IMR-90 (cell line): ENCODE measurements around the gene BDH1. TPM values are rescaled to one million over a fixed set of nuclear protein-coding genes. Genes with fewer than 3 reads are reported as not detected.
A peak's percentile ranks its signal among the peaks of the same experiment; 100 is the strongest.

ENCODE experiments used
- ATAC-seq: fragments of 200-7000 bp; cut with Tn5 transposase; 2 replicates; pipeline ENCODE4 v1.9.1; 2020; ENCODE audit warnings: low read depth, mild to moderate bottlenecking, moderate library complexity
- BruUV-seq: library from RNA; stranded (reverse); fragments of 400-500 nt; replicated peaks from 2 replicates; lab custom pipeline; 2021; lab: Mats Ljungman, UMichigan
- CTCF ChIA-PET: fragments of 300-600 bp; formaldehyde crosslinking; extraction: SDS; loops from one replicate; lab custom pipeline; 2021; ENCODE audit warnings: antibody characterized with exemption; lab: Yijun Ruan, JAX
- POLR2A ChIA-PET: fragments of 300-600 bp; sonication (Branson Sonifier 250); formaldehyde crosslinking; loops from one replicate; lab custom pipeline; 2022; ENCODE audit warnings: antibody characterized with exemption; ENCODE audit not compliant: unreplicated experiment; lab: Charles Lee
- DNase-seq: peaks from one replicate; pipeline ENCODE4 v3.0.0; 2013
- H2AFZ ChIP-seq: replicated peaks from 2 replicates; pipeline ENCODE3; 2013; ENCODE audit warnings: low read length, mild to moderate bottlenecking; ENCODE audit not compliant: poor library complexity
- H2AK5ac ChIP-seq: 2 replicates; pipeline ENCODE4 v1.6.1; 2013; ENCODE audit warnings: low read depth, low read length, inconsistent platforms
- H2AK9ac ChIP-seq: replicated peaks from 2 replicates; pipeline ENCODE3; 2013; ENCODE audit warnings: mild to moderate bottlenecking, low read depth, low read length, moderate library complexity; ENCODE audit not compliant: poor library complexity
- H2BK120ac ChIP-seq: 2 replicates; pipeline ENCODE4 v1.6.1; 2013; ENCODE audit warnings: low read depth, low read length, inconsistent platforms
- H2BK15ac ChIP-seq: 3 replicates; pipeline ENCODE4 v1.6.1; 2013; ENCODE audit warnings: low read depth, low read length, inconsistent platforms
- H2BK20ac ChIP-seq: 2 replicates; pipeline ENCODE4 v1.6.1; 2013; ENCODE audit warnings: low read depth, mild to moderate bottlenecking, inconsistent platforms, low read length, moderate library complexity
- H2BK5ac ChIP-seq: 2 replicates; pipeline ENCODE4 v1.6.1; 2013; ENCODE audit warnings: mild to moderate bottlenecking, low read depth, low read length, inconsistent platforms; ENCODE audit not compliant: poor library complexity, severe bottlenecking
- H3K14ac ChIP-seq: replicated peaks from 2 replicates; pipeline ENCODE4 v1.6.1; 2013; ENCODE audit warnings: low read depth, low read length, inconsistent platforms
- H3K18ac ChIP-seq: 2 replicates; pipeline ENCODE4 v1.6.1; 2013; ENCODE audit warnings: low read depth, low read length, control low read depth
- H3K23ac ChIP-seq: 2 replicates; pipeline ENCODE4 v1.6.1; 2013; ENCODE audit warnings: low read depth, low read length, inconsistent platforms
- H3K27ac ChIP-seq: 2 replicates; pipeline ENCODE4 v1.5.1; 2013; ENCODE audit warnings: mild to moderate bottlenecking, control low read depth, low read length; ENCODE audit not compliant: insufficient read depth
- H3K27me3 ChIP-seq: 2 replicates; pipeline ENCODE4 v1.6.1; 2013; ENCODE audit warnings: low read length; ENCODE audit not compliant: control insufficient read depth, insufficient read depth
- H3K36me3 ChIP-seq: 2 replicates; pipeline ENCODE4 v1.6.1; 2013; ENCODE audit warnings: low read length, mixed read lengths; ENCODE audit not compliant: control insufficient read depth, insufficient read depth
- H3K4ac ChIP-seq: 2 replicates; pipeline ENCODE4 v1.6.1; 2013; ENCODE audit warnings: low read depth, low read length, inconsistent platforms
- H3K4me1 ChIP-seq: 2 replicates; pipeline ENCODE4 v1.6.1; 2013; ENCODE audit warnings: low read length, mixed read lengths; ENCODE audit not compliant: control insufficient read depth, insufficient read depth
- H3K4me2 ChIP-seq: 2 replicates; pipeline ENCODE4 v1.6.1; 2013; ENCODE audit warnings: low read depth, mild to moderate bottlenecking, control low read depth, low read length, moderate library complexity
- H3K4me3 ChIP-seq: 2 replicates; pipeline ENCODE4 v1.5.1; 2013; ENCODE audit warnings: low read depth, mild to moderate bottlenecking, control low read depth, low read length, moderate library complexity; ENCODE audit not compliant: insufficient read depth
- H3K56ac ChIP-seq: 2 replicates; pipeline ENCODE4 v1.6.1; 2013; ENCODE audit warnings: low read length, inconsistent platforms; ENCODE audit not compliant: insufficient read depth; ENCODE audit errors: extremely low read depth
- H3K79me1 ChIP-seq, 2 experiments: 2 replicates each; pipeline ENCODE4 v1.6.1; 2013; ENCODE audit warnings: low read length in 2 of 2, inconsistent platforms in 1 of 2, low read depth in 1 of 2
- H3K9ac ChIP-seq: 2 replicates; pipeline ENCODE4 v1.6.1; 2013; ENCODE audit warnings: low read depth, low read length, control low read depth
- H3K9me1 ChIP-seq: 2 replicates; pipeline ENCODE4 v1.6.1; 2013; ENCODE audit warnings: low read length, inconsistent platforms; ENCODE audit not compliant: insufficient read depth
- H3K9me3 ChIP-seq: 2 replicates; pipeline ENCODE4 v1.6.1; 2013; ENCODE audit warnings: low read length; ENCODE audit not compliant: control insufficient read depth, insufficient read depth
- H4K20me1 ChIP-seq: 2 replicates; pipeline ENCODE4 v1.6.1; 2013; ENCODE audit warnings: low read length, inconsistent platforms; ENCODE audit not compliant: insufficient read depth
- H4K5ac ChIP-seq: 2 replicates; pipeline ENCODE4 v1.6.1; 2013; ENCODE audit warnings: mild to moderate bottlenecking, low read depth, low read length, control low read depth
- H4K8ac ChIP-seq, 2 experiments: 2 replicates each; pipeline ENCODE4 v1.6.1; 2013; ENCODE audit warnings: low read depth in 2 of 2, low read length in 2 of 2, control low read depth in 1 of 2, inconsistent platforms in 1 of 2
- H4K91ac ChIP-seq: 2 replicates; pipeline ENCODE4 v1.6.1; 2013; ENCODE audit warnings: low read depth, low read length, inconsistent platforms; ENCODE audit not compliant: insufficient read depth
- CEBPB ChIP-seq: IDR thresholded peaks from 2 replicates; pipeline ENCODE4 v1.6.1; 2012; ENCODE audit warnings: low read depth, low read length, improper control_type of control experiment
- RFX5 ChIP-seq: IDR thresholded peaks from 2 replicates; pipeline ENCODE4 v1.8.0; 2012; ENCODE audit warnings: low read depth, mild to moderate bottlenecking, low read length, moderate library complexity
- SMC3 ChIP-seq: fragments of 150-350 bp; IDR thresholded peaks from 2 replicates; pipeline ENCODE4 v1.6.1; 2016; ENCODE audit warnings: low read depth, mild to moderate bottlenecking, antibody characterized with exemption, low read length, moderate library complexity
- WGBS, 2 experiments: methylation state at CpG; one replicate each; pipeline versions ENCODE4 v1.1.5 to v1.1.7; 2013; ENCODE audit warnings: missing lambda C conversion rate in 2 of 2; ENCODE audit not compliant: insufficient read length in 1 of 2; ENCODE audit errors: extremely low coverage in 2 of 2; 5-methylcytosine and 5-hydroxymethylcytosine counted together
- dilution Hi-C: fragments of 300-500 bp; cut with HindIII; formaldehyde crosslinking; loops from one replicate; pipeline ENCODE4 v1.14.3; 2018; ENCODE audit warnings: low sequenced_read_pairs; ENCODE audit not compliant: unreplicated experiment
- in situ Hi-C: fragments of 300-500 bp; cut with MboI; formaldehyde crosslinking; loops from 3 replicates; pipeline ENCODE4 v1.14.3; 2019; ENCODE audit warnings: low sequenced_read_pairs, inconsistent platforms, mixed read lengths
- intact Hi-C: fragments of 100-400 bp; cut with micrococcal nuclease; formaldehyde crosslinking; loops from 2 replicates; pipeline ENCODE4 v1.10.0; 2022
- polyA plus RNA-seq, 3 experiments: library from polyadenylated mRNA; depleted of rRNA; stranded (reverse); fragments of >200 nt; gene quantifications; 2 replicates each; pipeline ENCODE4 v1.2.3, GENCODE V29; 2012; ENCODE audit warnings: low replicate concordance in 1 of 3
- total RNA-seq: library from RNA; depleted of rRNA; stranded (reverse); fragments of >200 nt; gene quantifications from 2 replicates; pipeline ENCODE4 v1.2.3, GENCODE V29; 2012
- TF ChIP-seq, protein P1 (sequence below): fragments of 150-350 bp; IDR thresholded peaks from 2 replicates; pipeline ENCODE4 v1.6.1; 2016; ENCODE audit warnings: low read depth, mild to moderate bottlenecking, low read length, moderate library complexity, borderline replicate concordance
- TF ChIP-seq, protein P2 (sequence below): conservative IDR thresholded peaks from 2 replicates; pipeline ENCODE4 v1.5.1; 2012; ENCODE audit warnings: mild to moderate bottlenecking, low read depth, low read length, improper control_type of control experiment
- TF ChIP-seq, protein P3 (sequence below): fragments of 150-350 bp; IDR thresholded peaks from 2 replicates; pipeline ENCODE4 v1.6.1; 2017; ENCODE audit warnings: mild to moderate bottlenecking, antibody characterized with exemption, low read length, low read depth

The BDH1 gene
- total and polyA plus RNA-seq, 2 of the 4 experiments (the other 2 are of a cell fraction) = 2.7 to 4.4 TPM

DNA sequence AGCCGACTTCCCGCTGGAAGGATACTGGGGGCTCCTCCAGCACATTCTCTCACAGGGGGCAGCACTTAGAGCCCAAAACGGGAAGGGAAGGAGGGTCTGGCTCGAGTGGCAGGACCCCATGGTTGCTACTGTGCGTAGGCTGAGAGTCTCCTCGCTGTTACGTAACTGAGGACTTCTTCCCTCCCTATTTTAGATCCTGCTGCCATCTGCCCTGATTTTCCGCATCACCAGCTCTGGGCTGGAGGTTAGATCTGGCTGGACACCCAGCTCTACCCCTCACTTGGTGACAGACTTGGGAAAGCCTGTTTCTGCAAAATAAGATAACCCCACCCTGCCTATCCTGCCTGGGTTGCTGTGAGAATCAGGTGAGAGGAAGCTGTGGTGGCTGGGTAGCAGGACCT is 47.7 kb downstream of the BDH1 start:
- no peaks in the 10 kb centered on the region for H3K9me3 ChIP-seq
- H4K91ac ChIP-seq = no peak overlapping the region
- TF ChIP-seq SMC3 = no peak
- TF ChIP-seq, protein P1, sequence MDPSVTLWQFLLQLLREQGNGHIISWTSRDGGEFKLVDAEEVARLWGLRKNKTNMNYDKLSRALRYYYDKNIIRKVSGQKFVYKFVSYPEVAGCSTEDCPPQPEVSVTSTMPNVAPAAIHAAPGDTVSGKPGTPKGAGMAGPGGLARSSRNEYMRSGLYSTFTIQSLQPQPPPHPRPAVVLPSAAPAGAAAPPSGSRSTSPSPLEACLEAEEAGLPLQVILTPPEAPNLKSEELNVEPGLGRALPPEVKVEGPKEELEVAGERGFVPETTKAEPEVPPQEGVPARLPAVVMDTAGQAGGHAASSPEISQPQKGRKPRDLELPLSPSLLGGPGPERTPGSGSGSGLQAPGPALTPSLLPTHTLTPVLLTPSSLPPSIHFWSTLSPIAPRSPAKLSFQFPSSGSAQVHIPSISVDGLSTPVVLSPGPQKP = no peak
- TF ChIP-seq CEBPB = no peak
- TF ChIP-seq, protein P2, sequence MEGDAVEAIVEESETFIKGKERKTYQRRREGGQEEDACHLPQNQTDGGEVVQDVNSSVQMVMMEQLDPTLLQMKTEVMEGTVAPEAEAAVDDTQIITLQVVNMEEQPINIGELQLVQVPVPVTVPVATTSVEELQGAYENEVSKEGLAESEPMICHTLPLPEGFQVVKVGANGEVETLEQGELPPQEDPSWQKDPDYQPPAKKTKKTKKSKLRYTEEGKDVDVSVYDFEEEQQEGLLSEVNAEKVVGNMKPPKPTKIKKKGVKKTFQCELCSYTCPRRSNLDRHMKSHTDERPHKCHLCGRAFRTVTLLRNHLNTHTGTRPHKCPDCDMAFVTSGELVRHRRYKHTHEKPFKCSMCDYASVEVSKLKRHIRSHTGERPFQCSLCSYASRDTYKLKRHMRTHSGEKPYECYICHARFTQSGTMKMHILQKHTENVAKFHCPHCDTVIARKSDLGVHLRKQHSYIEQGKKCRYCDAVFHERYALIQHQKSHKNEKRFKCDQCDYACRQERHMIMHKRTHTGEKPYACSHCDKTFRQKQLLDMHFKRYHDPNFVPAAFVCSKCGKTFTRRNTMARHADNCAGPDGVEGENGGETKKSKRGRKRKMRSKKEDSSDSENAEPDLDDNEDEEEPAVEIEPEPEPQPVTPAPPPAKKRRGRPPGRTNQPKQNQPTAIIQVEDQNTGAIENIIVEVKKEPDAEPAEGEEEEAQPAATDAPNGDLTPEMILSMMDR = no peak
- TF ChIP-seq, protein P3, sequence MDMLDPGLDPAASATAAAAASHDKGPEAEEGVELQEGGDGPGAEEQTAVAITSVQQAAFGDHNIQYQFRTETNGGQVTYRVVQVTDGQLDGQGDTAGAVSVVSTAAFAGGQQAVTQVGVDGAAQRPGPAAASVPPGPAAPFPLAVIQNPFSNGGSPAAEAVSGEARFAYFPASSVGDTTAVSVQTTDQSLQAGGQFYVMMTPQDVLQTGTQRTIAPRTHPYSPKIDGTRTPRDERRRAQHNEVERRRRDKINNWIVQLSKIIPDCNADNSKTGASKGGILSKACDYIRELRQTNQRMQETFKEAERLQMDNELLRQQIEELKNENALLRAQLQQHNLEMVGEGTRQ = no peak
- TF ChIP-seq RFX5 = no peak
- H3K27ac ChIP-seq = no peak overlapping the region
- no peak overlapping the region for H2AK5ac ChIP-seq
- no peak overlapping the region for H3K4ac ChIP-seq
- no peaks in the 10 kb centered on the region for H4K20me1 ChIP-seq
- H2AFZ ChIP-seq = no peak overlapping the region
- no peak overlapping the region for H3K14ac ChIP-seq
- H4K5ac ChIP-seq = no peak overlapping the region
- H3K79me1 ChIP-seq = 0 out of 4 replicates have a peak, but pooled peaks cover 0 to 2% of the 10 kb centered on the region in 2 experiments
- H3K4me3 ChIP-seq = no peak overlapping the region
- H4K8ac ChIP-seq = no peak overlapping the region
- H2BK20ac ChIP-seq = no peak overlapping the region
- H3K27me3 ChIP-seq = peaks cover 10% of the 10 kb centered on the region; the same call in 1 of the 2 replicates
- WGBS, 2 experiments = 60% methylated on average over 3 of the region's 8 CpGs; no CpG with 5 or more reads in 1 of the 2 experiments
- H3K4me1 ChIP-seq = no peaks in the 10 kb centered on the region
- H2BK5ac ChIP-seq = no peak overlapping the region
- no peak overlapping the region for H2BK120ac ChIP-seq
- no peak for ATAC-seq
- H3K4me2 ChIP-seq = no peak overlapping the region
- no peaks in the 10 kb centered on the region; the same call in 1 of the 2 replicates for H3K36me3 ChIP-seq
- ChIA-PET POLR2A (no interaction called here), CTCF (no interaction called here)
- H3K9ac ChIP-seq = no peak overlapping the region
- H2BK15ac ChIP-seq = no peak overlapping the region
- peak overlapping the region; percentile 25 for H2AK9ac ChIP-seq
- BruUV-seq = no TSS peak
- no peak overlapping the region for H3K56ac ChIP-seq
- no peak overlapping the region for H3K18ac ChIP-seq
- DNase-seq = no peak
- H3K9me1 ChIP-seq = 0 out of 2 replicates have a peak, but pooled peaks cover 4% of the 10 kb centered on the region
- intact Hi-C loops (no loop called here), in situ Hi-C loops (no loop called here), dilution Hi-C loops (no loop called here)
- H3K23ac ChIP-seq = no peak overlapping the region
